KOPT-K1 (cell line): Measurements from ENCODE around the gene AHR.
"Not testable (repeated sequence)": the region's sequence is repeated elsewhere in the genome, so short reads cannot be mapped to it uniquely, and the experiment has no call there.

Experiments used
- H3K27ac ChIP-seq: fragments of 200-600 bp; sonication (generic); 2 replicates; pipeline ENCODE4 v1.5.1; 2016; ENCODE audit warnings: antibody characterized with exemption, mild to moderate bottlenecking, low read depth, low read length; ENCODE audit not compliant: poor library complexity, severe bottlenecking
- H3K36me3 ChIP-seq: fragments of 200-600 bp; sonication (generic); 2 replicates; pipeline ENCODE4 v1.5.1; 2017; ENCODE audit warnings: antibody characterized with exemption, mild to moderate bottlenecking, low read length, moderate library complexity; ENCODE audit not compliant: insufficient read depth
- H3K9me3 ChIP-seq: fragments of 200-600 bp; sonication (generic); 2 replicates; pipeline ENCODE4 v1.5.1; 2017; ENCODE audit warnings: antibody characterized with exemption, low read length, mild to moderate bottlenecking; ENCODE audit not compliant: insufficient read depth, poor library complexity, severe bottlenecking

AHR gene

GRCh38 chr7:17371671-17372524 is 73.4 kb downstream of the AHR start:
- Histone ChIP-seq H3K36me3 (no peaks in the 10 kb centered on the region), H3K9me3 (no peaks in the 10 kb centered on the region), H3K27ac (no peak overlapping the region)

- no peaks in the 10 kb centered on the region for H3K9me3 ChIP-seq
- no peaks in the 10 kb centered on the region for H3K36me3 ChIP-seq
- H3K27ac ChIP-seq, result no peak overlapping the region
Measured at GRCh38 chr7:17374157-17374556, 75.7 kb downstream of the AHR start.

- Histone ChIP-seq H3K9me3 (no peaks in the 10 kb centered on the region), H3K27ac (no peak overlapping the region), H3K36me3 (no peaks in the 10 kb centered on the region)
Measured at GRCh38 chr7:17374654-17375053, 76.2 kb downstream of the AHR start.

GRCh38 chr7:17376595-17376994 is 78.1 kb downstream of the AHR start:
- Histone ChIP-seq H3K27ac (no peak overlapping the region), H3K9me3 (no peaks in the 10 kb centered on the region)

GRCh38 chr7:17380736-17381662 is 82.5 kb downstream of the AHR start:
- H3K27ac ChIP-seq, result no peak overlapping the region
- H3K9me3 ChIP-seq, result no peaks in the 10 kb centered on the region
- H3K36me3 ChIP-seq, result no peaks in the 10 kb centered on the region

More at GRCh38 chr7:17376595-17376994, 78.1 kb downstream of the AHR start:
- H3K36me3 ChIP-seq, result no peaks in the 10 kb centered on the region

GRCh38 chr7:17382408-17383354 is 84.2 kb downstream of the AHR start:
- H3K36me3 ChIP-seq, H3K27ac ChIP-seq, H3K9me3 ChIP-seq: not testable (repeated sequence)

GRCh38 chr7:17384400-17384799 is 85.9 kb downstream of the AHR start:
- no peaks in the 10 kb centered on the region for H3K36me3 ChIP-seq
- H3K27ac ChIP-seq, result no peak overlapping the region
- H3K9me3 ChIP-seq, result no peaks in the 10 kb centered on the region

- no peaks in the 10 kb centered on the region for H3K36me3 ChIP-seq
- H3K9me3 ChIP-seq, result no peaks in the 10 kb centered on the region
- H3K27ac ChIP-seq, result no peak overlapping the region
Measured at GRCh38 chr7:17385612-17386011, 87.2 kb downstream of the AHR start.

GRCh38 chr7:17390392-17390791 is 91.9 kb downstream of the AHR start:
- H3K36me3 ChIP-seq, result no peaks in the 10 kb centered on the region
- no peak overlapping the region for H3K27ac ChIP-seq
- H3K9me3 ChIP-seq, result peaks cover 28% of the 10 kb centered on the region

- Histone ChIP-seq H3K36me3 (no peaks in the 10 kb centered on the region), H3K9me3 (peaks cover 28% of the 10 kb centered on the region), H3K27ac (no peak overlapping the region)
Measured at GRCh38 chr7:17391366-17391765, 92.9 kb downstream of the AHR start.

- H3K27ac ChIP-seq, result no peak overlapping the region
Measured at GRCh38 chr7:17392846-17393245, 94.4 kb downstream of the AHR start.

GRCh38 chr7:17394563-17394962 is 96.1 kb downstream of the AHR start:
- not testable (repeated sequence) for H3K36me3 ChIP-seq, H3K27ac ChIP-seq
- peaks cover 28% of the 10 kb centered on the region for H3K9me3 ChIP-seq

More at GRCh38 chr7:17392846-17393245, 94.4 kb downstream of the AHR start:
- Histone ChIP-seq H3K9me3 (peaks cover 28% of the 10 kb centered on the region), H3K36me3 (no peaks in the 10 kb centered on the region)
